NK-92 (cell line): ENCODE measurements around the gene LRRC38.
"Not testable (repeated sequence)": the region's sequence is repeated elsewhere in the genome, so short reads cannot be mapped to it uniquely, and the experiment has no call there.

Experiments
- DNase-seq: peaks from one replicate; lab custom pipeline; 2025; ENCODE audit not compliant: unreplicated experiment; lab: John Stamatoyannopoulos, UW

The LRRC38 gene

GRCh38 chr1:13465515-13465914, 48.3 kb downstream of the LRRC38 start:
- DNase-seq = no peak

- no peak for DNase-seq
Observed at GRCh38 chr1:13462682-13463081, 51.1 kb downstream of the LRRC38 start.

GRCh38 chr1:13461977-13462376, 51.8 kb downstream of the LRRC38 start:
- DNase-seq = no peak

GRCh38 chr1:13456904-13457532, 56.8 kb downstream of the LRRC38 start:
- no peak for DNase-seq

- DNase-seq = no peak
Observed at GRCh38 chr1:13451399-13451965, 62.3 kb downstream of the LRRC38 start.

- no peak for DNase-seq
Observed at GRCh38 chr1:13450204-13450603, 63.6 kb downstream of the LRRC38 start.

- DNase-seq = no peak
Observed at GRCh38 chr1:13443335-13443979, 70.3 kb downstream of the LRRC38 start.

- DNase-seq = not testable (repeated sequence)
Observed at GRCh38 chr1:13439104-13439783, 74.6 kb downstream of the LRRC38 start.

GRCh38 chr1:13435458-13435857, 78.3 kb downstream of the LRRC38 start:
- no peak for DNase-seq

- not testable (repeated sequence) for DNase-seq
Observed at GRCh38 chr1:13433694-13434358, 80.0 kb downstream of the LRRC38 start.

GRCh38 chr1:13432251-13432650, 81.6 kb downstream of the LRRC38 start:
- DNase-seq = no peak

GRCh38 chr1:13430495-13430894, 83.3 kb downstream of the LRRC38 start:
- DNase-seq = no peak
